NCI-H524 (cell line): ENCODE data around the gene ZDHHC17.
"Not testable (repeated sequence)": the region's sequence is repeated elsewhere in the genome, so short reads cannot be mapped to it uniquely, and the experiment has no call there.

Source experiments
- DNase-seq, 2 experiments: peaks; one replicate each; lab custom pipeline; 2025; lab: John Stamatoyannopoulos, UW

ZDHHC17 gene

GRCh38 chr12:76763746-76764675 is at the start of gene ZDHHC17:
Gene ZDHHC17 (plus strand): TSS chr12:76764115. CDS start chr12:76764237, 122 bp downstream.
- peak; percentile 86 to 98 for DNase-seq

GRCh38 chr12:76714415-76714814 is 49.5 kb upstream of the ZDHHC17 start:
- DNase-seq = no peak

- no peak for DNase-seq
These were observed 49.1 kb upstream of the ZDHHC17 start for GRCh38 chr12:76714861-76715260.

- no peak for DNase-seq
These were observed 48.6 kb upstream of the ZDHHC17 start for GRCh38 chr12:76715332-76715731.

- DNase-seq = no peak
These were observed 46.6 kb upstream of the ZDHHC17 start for GRCh38 chr12:76717314-76717713.

GRCh38 chr12:76719171-76720041 is 44.5 kb upstream of the ZDHHC17 start:
- no peak for DNase-seq

GRCh38 chr12:76720068-76720467 is 43.8 kb upstream of the ZDHHC17 start:
- DNase-seq = no peak

GRCh38 chr12:76726626-76727025 is 37.3 kb upstream of the ZDHHC17 start:
- DNase-seq = no peak

- not testable (repeated sequence) for DNase-seq
These were observed 31.7 kb upstream of the ZDHHC17 start for GRCh38 chr12:76732188-76732587.

GRCh38 chr12:76737689-76738088 is 26.2 kb upstream of the ZDHHC17 start:
- not testable (repeated sequence) for DNase-seq

GRCh38 chr12:76738824-76739579 is 24.9 kb upstream of the ZDHHC17 start:
- DNase-seq = no peak

- no peak for DNase-seq
These were observed 24.0 kb upstream of the ZDHHC17 start for GRCh38 chr12:76739896-76740295.

- no peak for DNase-seq
These were observed 23.4 kb upstream of the ZDHHC17 start for GRCh38 chr12:76740501-76740900.

GRCh38 chr12:76745343-76745742 is 18.6 kb upstream of the ZDHHC17 start:
- no peak for DNase-seq

- peak in 1 of 2 experiments; percentile 24 for DNase-seq
These were observed 17.4 kb upstream of the ZDHHC17 start for GRCh38 chr12:76746516-76746915.

GRCh38 chr12:76747245-76747644 is 16.7 kb upstream of the ZDHHC17 start:
- no peak for DNase-seq

GRCh38 chr12:76755829-76756379 is 8.0 kb upstream of the ZDHHC17 start:
- no peak for DNase-seq

GRCh38 chr12:76757694-76758093 is 6.2 kb upstream of the ZDHHC17 start:
- no peak for DNase-seq

GRCh38 chr12:76762601-76762980 is 1.3 kb upstream of the ZDHHC17 start:
- DNase-seq = peak in 1 of 2 experiments; percentile 10

GRCh38 chr12:76764856-76765255 is 941 bp downstream of the ZDHHC17 start:
- no peak for DNase-seq

- no peak for DNase-seq
These were observed 1.7 kb downstream of the ZDHHC17 start for GRCh38 chr12:76765598-76765997.

- no peak for DNase-seq
These were observed 2.2 kb downstream of the ZDHHC17 start for GRCh38 chr12:76766161-76766560.
